Activated CD8-positive, alpha-beta T cell treated with anti-CD3 and anti-CD28 coated beads for 36 hours (primary cell): ENCODE results near the gene C12orf60. TPM values are rescaled to one million over a fixed set of nuclear protein-coding genes. Genes with fewer than 3 reads are reported as not detected.

Experiments
- ATAC-seq: fragments of 200-7000 bp; cut with Tn5 transposase; one replicate; pipeline ENCODE4 v1.10.0; 2021; ENCODE audit warnings: mild to moderate bottlenecking, moderate library complexity
- CTCF ChIA-PET: fragments of 350-600 bp; sonication (Branson Sonifier 250); formaldehyde crosslinking; loops from one replicate; lab custom pipeline; 2021; ENCODE audit warnings: antibody characterized with exemption; lab: Charles Lee
- POLR2A ChIA-PET: fragments of 350-600 bp; sonication (Branson Sonifier 250); formaldehyde crosslinking; loops from one replicate; lab custom pipeline; 2021; ENCODE audit warnings: antibody characterized with exemption; lab: Charles Lee
- DNase-seq: peaks from one replicate; pipeline ENCODE4 v3.0.0-alpha.2; 2020
- H3K27ac Mint-ChIP-seq: one replicate; pipeline ENCODE4 v1.8.0; 2021; ENCODE audit warnings: mild to moderate bottlenecking, mixed read lengths
- H3K27me3 Mint-ChIP-seq: one replicate; pipeline ENCODE4 v1.8.0; 2021; ENCODE audit warnings: mixed read lengths
- H3K36me3 Mint-ChIP-seq: one replicate; pipeline ENCODE4 v1.8.0; 2021; ENCODE audit warnings: low read depth, mixed read lengths
- H3K4me1 Mint-ChIP-seq: one replicate; pipeline ENCODE4 v1.8.0; 2021; ENCODE audit warnings: low read depth, mixed read lengths
- H3K4me3 Mint-ChIP-seq: one replicate; pipeline ENCODE4 v1.8.0; 2021; ENCODE audit warnings: mild to moderate bottlenecking, moderate library complexity, mixed read lengths
- H3K9me3 Mint-ChIP-seq: one replicate; pipeline ENCODE4 v1.8.0; 2021; ENCODE audit warnings: mixed read lengths
- CTCF ChIP-seq: fragments of 200-600 bp; IDR thresholded peaks from one replicate; pipeline ENCODE4 v1.8.0; 2022; ENCODE audit warnings: antibody characterized with exemption, mild to moderate bottlenecking
- intact Hi-C: fragments of 100-400 bp; cut with micrococcal nuclease; formaldehyde crosslinking; loops from one replicate; pipeline ENCODE4 v1.10.0; 2022
- total RNA-seq, 2 experiments: library from RNA; stranded (reverse); gene quantifications; one replicate each; pipeline ENCODE4 v1.2.3, GENCODE V29; 2021

Gene C12orf60
- total RNA-seq, 2 experiments from 2014 or later = 3.3 to 4.2 TPM

GRCh38 chr12:14868916-14869506, 65.5 kb downstream of the C12orf60 start:
- ATAC-seq = no peak
- Mint-ChIP-seq H3K27ac (no peak overlapping the region), H3K4me1 (peaks cover 3% of the 10 kb centered on the region), H3K27me3 (peaks cover 2% of the 10 kb centered on the region), H3K36me3 (peaks cover 2% of the 10 kb centered on the region), H3K9me3 (peaks cover 8% of the 10 kb centered on the region), H3K4me3 (no peak overlapping the region)
- no peak for TF ChIP-seq CTCF
- ChIA-PET CTCF (interaction anchor here (1.2 to 2.0 kb wide), 2 partner anchors 10 to 22 kb away, joined by 3 to 5 read pairs; no protein-coding TSS in a partner anchor), POLR2A (no interaction called here)
- intact Hi-C loops = no loop called here
- no peak for DNase-seq

DNA sequence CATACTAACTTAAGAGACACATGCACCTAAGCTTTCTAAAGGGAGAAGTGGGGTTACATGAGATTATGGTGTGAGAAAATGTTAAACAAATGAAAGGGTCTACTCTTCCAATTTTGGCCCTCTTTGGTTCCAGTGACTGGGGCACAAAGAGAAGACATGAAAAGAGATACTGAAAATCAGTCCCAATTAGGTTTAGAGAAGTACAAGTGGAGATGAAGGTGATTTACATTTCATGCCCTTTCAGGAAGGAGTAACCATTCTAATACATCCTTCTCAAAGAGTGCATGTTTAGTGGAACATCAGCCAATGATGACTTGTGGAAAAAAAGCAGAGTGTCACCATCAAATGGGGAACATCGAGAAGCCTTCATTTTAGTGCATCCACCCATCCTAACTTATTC, 67.8 kb downstream of the C12orf60 start:
- DNase-seq = no peak
- ATAC-seq = no peak
- Mint-ChIP-seq H3K36me3 (peaks cover 2% of the 10 kb centered on the region), H3K4me3 (no peak overlapping the region), H3K4me1 (peaks cover 3% of the 10 kb centered on the region), H3K27ac (no peak overlapping the region), H3K9me3 (peaks cover 8% of the 10 kb centered on the region), H3K27me3 (no peaks in the 10 kb centered on the region)
- CTCF ChIA-PET = interaction anchor here (1.3 to 2.0 kb wide), 3 partner anchors 13 to 26 kb away, joined by 3 to 5 read pairs (median 4); no protein-coding TSS in a partner anchor
- intact Hi-C loops = no loop called here
- POLR2A ChIA-PET = interaction anchor here (0.7 kb wide), 1 partner anchor 136 kb away, joined by 3 read pairs; no protein-coding TSS in a partner anchor
- no peak for TF ChIP-seq CTCF

DNA sequence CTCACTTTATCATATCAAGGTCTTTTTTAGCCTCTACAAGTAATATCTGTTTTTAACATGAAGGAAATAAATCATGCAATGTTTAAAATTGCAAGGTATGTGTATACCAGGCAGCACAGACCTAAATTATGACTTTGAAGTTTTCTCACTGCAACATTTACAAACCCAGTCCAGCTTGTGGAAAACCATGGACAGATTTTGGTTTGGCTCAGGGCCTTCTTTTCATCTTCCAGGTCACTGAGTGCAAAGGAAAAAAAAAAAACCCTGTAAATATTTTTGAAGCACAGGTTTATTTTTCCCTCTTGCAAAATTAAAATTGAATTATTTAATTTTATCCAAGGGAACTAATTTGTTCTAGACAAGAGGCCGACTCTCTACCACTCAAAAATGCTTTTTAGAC, 68.4 kb downstream of the C12orf60 start:
- H3K9me3 Mint-ChIP-seq = peaks cover 8% of the 10 kb centered on the region
- ChIA-PET CTCF (interaction anchor here (1.3 kb wide), 1 partner anchor 26 kb away, joined by 3 read pairs; no protein-coding TSS in a partner anchor), POLR2A (no interaction called here)
- no peak overlapping the region for H3K27ac Mint-ChIP-seq
- no peak for TF ChIP-seq CTCF
- intact Hi-C loops = no loop called here
- H3K4me3 Mint-ChIP-seq = no peak overlapping the region
- peaks cover 2% of the 10 kb centered on the region for H3K36me3 Mint-ChIP-seq
- no peak for DNase-seq
- H3K4me1 Mint-ChIP-seq = peaks cover 3% of the 10 kb centered on the region
- no peak for ATAC-seq
- no peaks in the 10 kb centered on the region for H3K27me3 Mint-ChIP-seq

DNA sequence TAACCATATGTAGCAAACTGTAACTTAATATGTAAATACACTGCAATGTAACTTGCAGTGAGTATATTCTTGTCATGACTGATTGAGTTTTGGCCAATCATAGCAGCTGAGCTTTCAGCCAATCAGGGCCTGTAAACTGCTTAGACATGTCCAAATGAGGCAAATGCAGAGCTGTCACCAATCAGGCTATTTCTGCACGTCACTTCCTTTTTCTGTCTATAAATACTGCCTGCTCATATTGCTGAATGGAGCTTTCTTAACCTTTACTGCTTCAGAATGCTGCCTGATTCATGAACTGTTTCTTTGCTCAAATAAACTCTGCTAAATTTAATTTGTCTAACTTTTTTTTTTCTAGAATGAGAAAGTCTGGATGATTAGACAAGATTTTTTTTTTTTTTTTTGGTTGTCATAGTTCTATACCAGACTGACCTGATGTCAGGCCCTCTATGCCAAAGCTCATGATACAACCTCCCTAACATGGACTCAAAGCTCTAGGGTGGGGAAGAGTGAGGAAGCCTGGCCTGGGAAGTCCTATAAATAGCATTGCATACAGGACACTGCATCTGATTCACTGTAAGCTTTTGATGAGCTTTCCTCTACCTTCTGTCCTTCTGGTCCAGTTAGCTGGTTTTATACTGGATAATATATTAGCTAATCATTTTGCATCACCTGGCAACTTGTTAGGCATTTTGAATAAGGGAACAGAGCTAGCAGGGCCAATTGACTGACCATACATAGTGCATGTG, 70.1 kb downstream of the C12orf60 start:
- POLR2A ChIA-PET = no interaction called here
- CTCF ChIA-PET = interaction anchor here (0.7 to 1.2 kb wide), 2 partner anchors 22 to 525 kb away, joined by 3 read pairs; no protein-coding TSS in a partner anchor
- no peak for DNase-seq
- Mint-ChIP-seq H3K9me3 (no peaks in the 10 kb centered on the region), H3K27me3 (no peaks in the 10 kb centered on the region), H3K4me3 (no peak overlapping the region), H3K36me3 (no peaks in the 10 kb centered on the region), H3K27ac (no peak overlapping the region), H3K4me1 (peaks cover 3% of the 10 kb centered on the region)
- TF ChIP-seq CTCF = no peak
- ATAC-seq = no peak
- intact Hi-C loops = no loop called here

Other genes starting within 250 kb of the C12orf60 start
- gene PLBD1, start 235.8 kb upstream of the C12orf60 start, total RNA-seq = under 1 TPM in 1 of 2 experiments, not detected in 1; 0.14 TPM
- not detected for gene GUCY2C, start 107.1 kb upstream of the C12orf60 start, total RNA-seq
- gene WBP11, start 192 bp upstream of the C12orf60 start, total RNA-seq = 100 to 1,000 TPM; 123 to 130 TPM
- not detected for gene SMCO3, start 10.5 kb downstream of the C12orf60 start, total RNA-seq
- not detected for gene ART4, start 39.9 kb downstream of the C12orf60 start, total RNA-seq
- gene MGP, start 82.2 kb downstream of the C12orf60 start, total RNA-seq = not detected
- gene ERP27, start 134.9 kb downstream of the C12orf60 start, total RNA-seq = 1 to 10 TPM; 2.3 to 3.4 TPM
- 100 to 1,000 TPM; 765 to 771 TPM for gene ARHGDIB, start 157.9 kb downstream of the C12orf60 start, total RNA-seq
- gene PDE6H, start 169.4 kb downstream of the C12orf60 start, total RNA-seq = not detected